HEK293T (cell line): Measurements from ENCODE around the gene TCEAL4.

Source experiments
- BHLHE40 ChIP-seq: fragments of 450-650 bp; IDR thresholded peaks from 2 replicates; pipeline ENCODE4 v1.6.1; 2016; ENCODE audit warnings: mild to moderate bottlenecking, moderate library complexity, borderline replicate concordance
- CTBP1 ChIP-seq: fragments of 450-650 bp; IDR thresholded peaks from 2 replicates; pipeline ENCODE4 v1.6.1; 2016; ENCODE audit warnings: borderline replicate concordance
- ELF4 ChIP-seq: fragments of 450-650 bp; IDR thresholded peaks from 2 replicates; pipeline ENCODE4 v1.6.1; 2017; ENCODE audit warnings: antibody characterized with exemption
- FOXK2 ChIP-seq: fragments of 450-650 bp; IDR thresholded peaks from 2 replicates; pipeline ENCODE4 v1.6.1; 2016; ENCODE audit warnings: mild to moderate bottlenecking
- NFRKB ChIP-seq: fragments of 450-650 bp; IDR thresholded peaks from 2 replicates; pipeline ENCODE4 v1.6.1; 2016; ENCODE audit warnings: mild to moderate bottlenecking, moderate library complexity
- PKNOX1 ChIP-seq: fragments of 450-650 bp; IDR thresholded peaks from 2 replicates; pipeline ENCODE4 v1.6.1; 2016
- SP1 ChIP-seq: fragments of 450-650 bp; IDR thresholded peaks from 2 replicates; pipeline ENCODE4 v1.6.1; 2017
- SUZ12 ChIP-seq: fragments of 450-650 bp; IDR thresholded peaks from 2 replicates; pipeline ENCODE4 v1.6.1; 2016; ENCODE audit warnings: mild to moderate bottlenecking
- TARDBP ChIP-seq: fragments of 450-650 bp; IDR thresholded peaks from 2 replicates; pipeline ENCODE4 v1.6.1; 2016

DNA sequence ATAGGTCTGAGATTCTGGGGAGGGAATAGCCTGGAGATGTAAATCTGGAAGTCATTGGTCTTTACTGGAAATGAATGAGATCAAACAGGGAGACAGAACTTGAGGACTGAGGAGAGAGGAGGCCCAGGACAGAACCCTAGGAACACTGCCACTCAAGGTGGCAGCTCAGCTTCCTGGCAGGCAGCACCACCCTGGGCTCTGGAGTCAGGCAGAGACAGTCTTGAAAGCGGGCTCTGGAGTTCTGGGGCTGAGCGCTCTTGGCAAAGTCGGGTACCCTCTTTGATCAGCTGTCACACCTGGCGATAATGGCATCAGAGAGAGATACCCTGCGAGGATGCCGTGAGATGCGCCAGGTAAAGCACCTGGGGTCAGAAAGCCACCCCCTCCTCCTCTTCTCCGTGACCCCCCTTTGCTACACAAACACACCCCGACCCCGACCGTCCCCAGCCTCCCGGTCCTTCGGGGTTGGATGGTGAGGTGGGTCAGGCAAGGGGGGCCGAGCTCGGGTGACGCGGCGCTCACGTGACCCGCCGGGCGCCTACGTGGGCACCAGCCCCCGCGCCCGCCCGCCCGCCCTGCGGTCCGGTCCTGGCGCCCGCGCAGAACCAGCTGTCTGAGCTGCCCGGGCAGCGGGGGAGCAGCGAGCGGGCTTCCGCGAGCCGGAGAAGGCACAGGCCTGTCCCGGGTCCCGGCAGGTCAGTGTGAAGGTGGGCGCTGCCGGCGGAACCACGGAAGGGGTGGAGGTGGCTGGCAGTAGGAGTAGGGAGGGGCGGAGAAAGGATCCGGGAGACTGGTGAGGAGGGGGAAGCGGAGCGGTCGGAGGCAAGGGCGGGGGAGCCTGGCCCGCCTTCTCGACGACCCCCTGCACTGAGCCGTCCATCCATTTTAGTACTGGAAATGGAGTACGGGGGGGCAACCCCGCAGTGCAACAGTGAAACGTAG, 22.3 kb downstream of the TCEAL4 start, which contains the start of gene TCEAL3:
- TF ChIP-seq CTBP1 (no peak), NFRKB (no peak), TARDBP (no peak), PKNOX1 (no peak), BHLHE40 (no peak), FOXK2 (no peak), SP1 (no peak), SUZ12 (no peak), ELF4 (no peak)
